H1 (cell line): ENCODE results near the gene TAOK1.

Experiments
- CTCF ChIP-seq, 3 experiments: IDR thresholded peaks; 1 replicate in 2 of 3; 2 replicates in 1 of 3; pipeline versions ENCODE4 v1.5.1 to v1.6.1; 2011; ENCODE audit warnings: low read length in 3 of 3, mild to moderate bottlenecking in 3 of 3, inconsistent platforms in 2 of 3, low read depth in 1 of 3, moderate library complexity in 1 of 3; ENCODE audit not compliant: insufficient read depth in 1 of 3; ENCODE audit errors: control extremely low read depth in 1 of 3
- POLR2A ChIP-seq, 2 experiments: IDR thresholded peaks; 1 replicate in 1 of 2; 2 replicates in 1 of 2; pipeline ENCODE4 v1.6.1; 2011; ENCODE audit warnings: low read depth in 2 of 2, low read length in 2 of 2, mild to moderate bottlenecking in 2 of 2; ENCODE audit errors: control extremely low read depth in 1 of 2
- TF ChIP-seq, protein P1 (sequence below): IDR thresholded peaks from 2 replicates; pipeline ENCODE4 v1.6.1; 2012; ENCODE audit warnings: inconsistent platforms

- TF ChIP-seq CTCF (IDR thresholded peaks at IDR 0.05; ENCODE audit: control extremely low read depth in 1 of 3, insufficient read depth in 1 of 3, low read depth in 1 of 3, low read length in 3 of 3) (no peak), POLR2A (IDR thresholded peaks at IDR 0.05; ENCODE audit: control extremely low read depth in 1 of 2, low read depth in 2 of 2, low read length in 2 of 2) (peak; percentile 90 to 96)
- TF ChIP-seq, protein P1, sequence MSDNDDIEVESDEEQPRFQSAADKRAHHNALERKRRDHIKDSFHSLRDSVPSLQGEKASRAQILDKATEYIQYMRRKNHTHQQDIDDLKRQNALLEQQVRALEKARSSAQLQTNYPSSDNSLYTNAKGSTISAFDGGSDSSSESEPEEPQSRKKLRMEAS: peak; percentile 56; the same call in 1 of the 2 replicates
Observed at GRCh38 chr17:29389982-29390850, at the start of gene TAOK1.
